Muscle layer of duodenum (tissue), 2 donors: ENCODE data around the gene CDC40.
"Not testable (repeated sequence)": the region's sequence is repeated elsewhere in the genome, so short reads cannot be mapped to it uniquely, and the experiment has no call there.

Experiments
- H3K27ac ChIP-seq: one replicate; pipeline ENCODE4 v1.7.0; 2013; ENCODE audit warnings: mild to moderate bottlenecking, low read length
- H3K27me3 ChIP-seq: one replicate; pipeline ENCODE4 v1.7.0; 2013; ENCODE audit warnings: low read depth, mild to moderate bottlenecking, control low read depth, low read length
- H3K36me3 ChIP-seq, 2 donors: one replicate each; pipeline ENCODE4 v1.7.0; 2013; ENCODE audit warnings: low read length in 2 of 2, control low read depth in 1 of 2, mild to moderate bottlenecking in 1 of 2; ENCODE audit not compliant: insufficient read depth in 2 of 2, control insufficient read depth in 1 of 2
- H3K4me1 ChIP-seq, 2 donors: one replicate each; pipeline ENCODE4 v1.7.0; 2013; ENCODE audit warnings: low read length in 2 of 2, mild to moderate bottlenecking in 2 of 2, control low read depth in 1 of 2, moderate library complexity in 1 of 2; ENCODE audit not compliant: insufficient read depth in 2 of 2, control insufficient read depth in 1 of 2
- H3K4me3 ChIP-seq, 2 donors: one replicate each; pipeline ENCODE4 v1.7.0; 2013; ENCODE audit warnings: low read length in 2 of 2, low read depth in 1 of 2, mild to moderate bottlenecking in 1 of 2
- H3K9me3 ChIP-seq, 2 donors: one replicate each; pipeline ENCODE4 v1.7.0; 2013; ENCODE audit warnings: low read length in 2 of 2, control low read depth in 1 of 2, mild to moderate bottlenecking in 1 of 2; ENCODE audit not compliant: control insufficient read depth in 1 of 2
- donor health status: healthy.

The CDC40 gene

DNA sequence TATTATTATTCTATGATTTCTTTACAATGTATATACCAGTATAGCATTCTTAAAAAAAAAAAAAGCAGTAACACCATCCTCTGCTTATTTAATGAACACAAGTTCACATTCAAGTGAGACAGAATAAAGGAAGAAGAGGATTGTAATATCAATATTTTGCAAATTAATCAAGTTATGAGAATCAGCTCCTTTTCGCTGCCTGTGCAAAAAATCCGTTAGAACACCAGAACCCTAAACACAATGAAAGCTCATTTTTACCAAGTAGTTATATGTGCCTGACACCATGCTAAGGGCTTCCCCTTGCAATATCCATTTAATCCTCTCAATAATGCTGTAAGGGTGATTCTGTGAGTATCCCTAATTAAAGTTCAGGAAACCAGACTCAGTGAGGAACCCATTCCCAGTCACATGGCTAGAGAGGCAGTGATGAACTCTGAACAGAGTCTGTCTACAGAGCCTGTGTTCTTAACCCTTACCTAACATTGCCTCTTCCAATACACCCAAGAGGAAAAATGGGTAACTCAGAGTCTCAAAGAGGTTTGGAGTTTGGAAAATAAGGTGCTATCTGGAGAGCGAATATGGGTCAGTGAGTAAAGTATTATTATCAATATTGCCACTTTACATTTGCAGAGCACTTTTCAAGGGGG is 66.8 kb downstream of the CDC40 start:
- no peaks in the 10 kb centered on the region for H3K27me3 ChIP-seq
- H3K4me1 ChIP-seq, result no peaks in the 10 kb centered on the region
- H3K4me3 ChIP-seq, result no peak overlapping the region
- H3K27ac ChIP-seq, result no peak overlapping the region
- no peaks in the 10 kb centered on the region for H3K9me3 ChIP-seq
- H3K36me3 ChIP-seq, result peaks cover 4 to 15% of the 10 kb centered on the region in 2 donors

DNA sequence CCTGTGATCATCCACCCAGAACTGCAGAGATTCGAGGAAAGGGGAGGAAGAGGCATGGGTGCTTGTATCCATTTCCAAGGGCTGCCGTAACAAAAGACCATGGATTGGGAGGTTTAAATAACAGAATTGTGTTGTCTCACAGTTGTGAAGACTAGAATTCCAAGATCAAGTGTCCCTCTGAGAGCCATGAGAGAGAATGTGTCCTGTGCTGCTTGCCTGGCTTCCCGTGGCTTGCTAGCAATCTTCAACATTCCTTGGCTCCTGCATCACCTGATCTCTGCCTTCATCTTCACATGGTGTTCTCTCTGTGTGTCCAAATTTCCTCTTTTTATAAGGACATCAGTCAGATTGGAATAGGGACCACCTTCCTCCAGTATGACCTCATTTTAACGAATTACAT is 69.8 kb downstream of the CDC40 start:
- Histone ChIP-seq H3K27ac (no peak overlapping the region), H3K4me3 (no peak overlapping the region), H3K9me3 (no peaks in the 10 kb centered on the region), H3K4me1 (no peaks in the 10 kb centered on the region), H3K27me3 (no peaks in the 10 kb centered on the region), H3K36me3 (peaks cover 4 to 7% of the 10 kb centered on the region in 2 donors)

DNA sequence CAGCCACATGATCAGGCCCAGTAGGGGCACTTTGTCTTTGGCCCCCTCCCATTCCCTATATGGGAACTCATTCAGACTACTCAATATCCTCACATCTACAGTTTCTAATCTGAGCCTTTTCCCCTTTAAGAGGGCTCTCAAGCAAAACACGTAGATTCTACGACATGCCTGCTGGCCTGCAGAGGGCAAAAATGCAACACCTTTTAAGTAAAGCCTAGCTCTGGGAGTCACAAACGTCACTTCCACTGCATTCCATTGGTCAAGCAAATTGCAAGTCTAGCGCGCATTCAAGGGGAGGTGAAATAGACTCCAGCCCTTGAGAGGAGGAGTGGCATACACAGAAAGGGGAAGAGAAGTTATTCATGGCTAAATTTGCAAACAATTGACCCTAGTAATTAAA is 70.6 kb downstream of the CDC40 start:
- no peaks in the 10 kb centered on the region for H3K9me3 ChIP-seq
- no peak overlapping the region for H3K27ac ChIP-seq
- H3K27me3 ChIP-seq, result no peaks in the 10 kb centered on the region
- H3K36me3 ChIP-seq, result peaks cover 1 to 2% of the 10 kb centered on the region in 2 donors
- no peak overlapping the region for H3K4me3 ChIP-seq
- H3K4me1 ChIP-seq, result no peaks in the 10 kb centered on the region

DNA sequence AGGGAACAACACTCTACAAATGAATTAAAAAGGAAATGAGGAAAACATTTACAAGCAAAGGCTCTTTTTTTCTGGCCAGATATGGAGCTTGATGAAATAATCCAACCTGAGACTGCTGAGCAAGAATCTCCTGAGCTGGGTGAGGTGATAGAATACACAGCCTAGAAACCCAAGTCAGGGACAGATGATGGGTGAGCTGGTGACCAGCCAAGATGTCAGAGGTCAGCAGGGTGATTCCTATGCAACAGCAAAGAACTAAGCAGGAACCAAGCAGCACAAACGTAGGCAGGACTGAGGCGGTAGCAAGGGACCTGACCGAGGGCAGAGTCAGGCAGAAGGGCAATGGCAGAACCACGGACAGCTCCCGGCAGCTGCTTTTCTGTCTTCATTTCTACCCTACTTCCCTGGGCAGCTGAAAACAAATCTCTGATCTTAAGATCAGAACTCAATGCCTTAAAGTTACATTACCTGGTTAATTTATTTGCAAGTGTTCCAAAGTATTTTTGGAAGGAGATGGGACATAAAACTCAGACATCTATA is 75.1 kb downstream of the CDC40 start:
- Histone ChIP-seq H3K4me1 (no peaks in the 10 kb centered on the region), H3K27ac (no peak overlapping the region), H3K4me3 (no peak overlapping the region), H3K27me3 (no peaks in the 10 kb centered on the region), H3K36me3 (no peaks in the 10 kb centered on the region), H3K9me3 (no peaks in the 10 kb centered on the region)

DNA sequence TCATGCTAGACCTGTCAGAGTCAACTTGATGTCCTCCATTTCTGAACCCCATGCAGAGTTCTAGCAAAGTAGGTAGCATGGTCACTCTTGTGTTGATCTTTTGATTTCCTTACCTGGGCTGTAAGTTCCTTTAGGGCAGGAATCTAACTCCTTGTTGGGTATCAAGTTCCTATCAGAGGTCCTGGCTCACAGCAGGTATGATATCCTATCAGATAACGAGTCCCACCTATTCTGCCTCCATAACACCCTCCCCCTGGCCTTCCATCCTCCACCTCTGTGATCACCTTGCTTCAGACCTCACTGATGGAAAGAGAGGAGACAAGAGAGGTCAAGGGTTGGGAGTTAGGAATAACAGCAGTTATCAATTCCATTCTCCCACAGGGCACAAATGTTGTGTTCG is 76.1 kb downstream of the CDC40 start:
- Histone ChIP-seq H3K4me1 (no peaks in the 10 kb centered on the region), H3K4me3 (no peak overlapping the region), H3K27me3 (no peaks in the 10 kb centered on the region), H3K27ac (no peak overlapping the region), H3K36me3 (no peaks in the 10 kb centered on the region), H3K9me3 (no peaks in the 10 kb centered on the region)

DNA sequence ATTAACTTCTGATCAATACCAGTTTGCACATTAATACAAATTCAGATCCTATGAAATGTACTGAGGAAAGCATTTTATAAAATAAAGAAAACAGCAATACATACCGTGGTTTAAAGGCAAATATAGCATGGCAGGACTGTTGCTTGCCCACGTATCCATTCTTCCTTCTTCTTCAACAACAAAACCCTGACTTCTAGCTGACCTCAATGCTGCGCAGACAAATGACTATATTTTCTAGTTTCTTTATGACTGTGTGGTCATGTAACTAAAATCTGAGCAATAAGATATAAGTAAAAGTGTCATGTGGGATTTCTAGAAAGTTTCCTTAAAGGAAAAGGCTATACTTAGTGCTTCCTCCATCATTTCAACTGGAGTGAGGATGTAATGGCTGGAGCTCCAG is 85.0 kb downstream of the CDC40 start:
- Histone ChIP-seq H3K36me3 (no peaks in the 10 kb centered on the region), H3K27me3 (no peaks in the 10 kb centered on the region), H3K27ac (no peak overlapping the region), H3K4me3 (no peak overlapping the region), H3K4me1 (peaks cover 0 to 4% of the 10 kb centered on the region in 2 donors), H3K9me3 (no peaks in the 10 kb centered on the region)

DNA sequence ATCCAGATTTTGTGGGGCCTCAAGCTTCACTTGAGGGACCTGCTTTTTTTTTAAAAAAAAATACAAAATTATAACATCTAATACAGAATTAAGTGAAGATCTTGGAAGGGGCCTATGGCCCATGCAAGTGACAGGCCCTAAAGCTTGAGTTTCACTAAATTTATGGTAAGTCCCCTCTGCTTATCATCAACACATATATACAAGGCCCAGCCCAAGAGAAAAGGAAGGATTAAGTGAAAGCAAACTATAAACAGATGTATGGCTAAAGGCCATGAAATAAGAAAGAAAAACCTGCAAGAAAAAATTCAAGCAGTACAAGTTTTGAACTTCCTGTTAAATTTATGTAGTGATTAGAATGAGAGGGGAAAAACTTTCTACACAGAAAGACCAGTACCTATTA is 86.8 kb downstream of the CDC40 start:
- no peaks in the 10 kb centered on the region for H3K36me3 ChIP-seq
- no peak overlapping the region for H3K4me3 ChIP-seq
- peaks cover 0 to 5% of the 10 kb centered on the region in 2 donors for H3K4me1 ChIP-seq
- H3K9me3 ChIP-seq, result no peaks in the 10 kb centered on the region
- H3K27me3 ChIP-seq, result no peaks in the 10 kb centered on the region
- H3K27ac ChIP-seq, result no peak overlapping the region

DNA sequence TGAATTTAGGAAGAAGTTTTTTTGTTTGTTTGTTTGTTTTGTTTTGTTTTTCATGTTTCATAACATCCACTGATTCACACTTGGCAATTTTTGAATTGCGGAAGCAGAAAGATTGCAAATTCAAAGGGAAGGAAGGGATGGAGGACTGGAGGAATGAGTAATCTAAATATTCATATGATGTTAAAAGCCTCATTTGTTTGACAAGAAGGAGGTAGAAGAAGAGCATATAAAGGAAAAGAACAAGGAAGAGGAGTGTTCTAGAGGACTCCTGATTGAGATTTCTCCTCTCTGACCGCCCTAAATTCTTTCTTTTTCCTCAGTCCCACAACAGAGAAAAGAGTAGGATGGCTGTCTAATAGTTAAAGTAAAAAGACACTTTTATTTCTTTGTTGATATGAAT is 89.4 kb downstream of the CDC40 start:
- H3K27ac ChIP-seq, result no peak overlapping the region
- peaks cover 0 to 5% of the 10 kb centered on the region in 2 donors for H3K4me1 ChIP-seq
- H3K9me3 ChIP-seq, result no peaks in the 10 kb centered on the region
- H3K36me3 ChIP-seq, result no peaks in the 10 kb centered on the region
- H3K27me3 ChIP-seq, result no peaks in the 10 kb centered on the region
- no peak overlapping the region for H3K4me3 ChIP-seq

DNA sequence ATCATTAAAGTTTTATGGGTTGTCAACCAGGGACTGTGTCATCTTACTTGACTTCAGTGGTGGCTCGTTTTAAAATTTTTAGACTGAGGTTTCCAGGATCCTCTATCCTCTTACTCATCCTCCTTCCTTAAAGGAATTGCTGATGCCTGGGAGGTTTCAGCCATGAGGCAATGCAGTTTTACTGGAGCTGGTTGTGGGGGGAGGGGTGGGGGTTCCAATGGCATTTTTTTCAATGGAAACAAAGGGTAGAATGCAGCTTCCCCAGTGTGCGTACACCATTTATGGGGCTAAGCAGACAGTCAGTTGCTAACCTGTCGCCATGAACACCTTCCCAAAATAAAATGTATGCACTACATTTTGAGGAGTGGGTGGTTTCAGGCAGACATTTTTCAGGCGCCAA is 89.9 kb downstream of the CDC40 start:
- no peak overlapping the region for H3K27ac ChIP-seq
- peaks cover 0 to 5% of the 10 kb centered on the region in 2 donors for H3K4me1 ChIP-seq
- H3K9me3 ChIP-seq, result no peaks in the 10 kb centered on the region
- H3K27me3 ChIP-seq, result no peaks in the 10 kb centered on the region
- no peak overlapping the region for H3K4me3 ChIP-seq
- no peaks in the 10 kb centered on the region for H3K36me3 ChIP-seq

DNA sequence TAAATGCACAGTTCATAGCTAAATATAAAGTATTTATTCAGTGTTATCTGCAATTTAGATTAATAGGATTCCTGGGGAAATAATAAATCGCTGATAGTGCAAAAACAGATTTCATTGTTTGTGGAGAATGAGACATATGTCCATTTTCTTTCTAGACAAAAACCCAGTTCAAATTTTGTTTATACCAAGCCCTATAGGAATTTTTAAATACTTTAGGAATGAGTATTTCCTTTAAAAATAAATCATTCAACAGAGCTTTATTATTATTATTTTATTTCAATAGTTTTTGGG is 91.5 kb downstream of the CDC40 start:
- peaks cover 0 to 5% of the 10 kb centered on the region in 2 donors for H3K4me1 ChIP-seq
- H3K36me3 ChIP-seq, result no peaks in the 10 kb centered on the region
- H3K4me3 ChIP-seq, result no peak overlapping the region
- no peak overlapping the region for H3K27ac ChIP-seq
- H3K27me3 ChIP-seq, result no peaks in the 10 kb centered on the region
- H3K9me3 ChIP-seq, result no peaks in the 10 kb centered on the region

DNA sequence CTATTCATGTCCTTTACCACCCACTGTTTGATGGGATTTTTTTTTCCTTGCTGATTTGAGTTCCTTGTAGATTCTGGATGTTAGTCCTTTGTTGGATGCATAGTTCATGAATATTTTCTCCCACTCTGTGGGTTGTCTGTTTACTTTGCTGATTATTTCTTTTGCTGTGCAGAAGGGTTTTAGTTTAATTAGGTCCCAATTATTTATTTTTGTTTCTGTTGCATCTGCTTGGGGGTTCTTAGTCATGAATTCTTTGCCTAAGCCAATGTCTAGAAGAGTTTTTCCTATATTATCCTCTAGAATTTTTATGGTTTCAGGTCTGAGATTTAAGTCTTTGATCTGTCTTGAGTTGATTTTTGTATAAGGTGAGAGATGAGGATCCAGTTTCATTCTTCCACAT is 92.6 kb downstream of the CDC40 start:
- not testable (repeated sequence) for H3K4me1 ChIP-seq, H3K36me3 ChIP-seq, H3K27ac ChIP-seq, H3K4me3 ChIP-seq, H3K27me3 ChIP-seq, H3K9me3 ChIP-seq

DNA sequence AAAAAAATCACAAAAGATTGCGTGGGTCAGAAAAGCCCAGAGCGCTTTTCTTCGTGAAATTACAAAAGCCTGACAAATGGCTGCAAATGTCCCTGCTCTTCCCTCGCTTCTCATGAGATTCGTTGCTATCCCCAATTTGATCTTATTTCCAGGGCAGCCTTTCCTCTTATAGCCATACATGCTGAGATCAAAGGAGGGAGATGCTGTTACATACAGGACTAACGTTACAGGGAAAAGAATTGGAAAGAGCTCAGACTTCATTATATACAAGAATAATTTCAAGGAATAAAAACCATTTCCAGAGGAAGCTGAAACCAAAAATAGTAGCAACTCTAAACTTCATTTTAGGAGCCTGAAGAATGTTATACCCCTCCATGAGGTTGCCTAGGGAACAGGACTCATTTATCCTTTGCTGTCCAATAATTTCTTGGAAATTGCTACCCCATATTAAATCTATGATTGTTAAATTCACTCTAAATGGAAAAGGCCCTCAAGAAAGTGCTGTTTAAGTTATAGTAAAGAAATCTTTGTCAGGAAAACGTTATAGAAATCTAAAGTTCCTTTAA is 97.0 kb downstream of the CDC40 start:
- Histone ChIP-seq H3K27ac (no peak overlapping the region), H3K27me3 (no peaks in the 10 kb centered on the region)

More for the DNA sequence above, 97.0 kb downstream of the CDC40 start:
- peaks cover 0 to 6% of the 10 kb centered on the region in 2 donors for H3K36me3 ChIP-seq
- H3K9me3 ChIP-seq, result no peaks in the 10 kb centered on the region
- no peaks in the 10 kb centered on the region for H3K4me1 ChIP-seq
- H3K4me3 ChIP-seq, result no peak overlapping the region
